IMR-90 (cell line): ENCODE data around the gene NFIX. TPM values are rescaled to one million over a fixed set of nuclear protein-coding genes. Genes with fewer than 3 reads are reported as not detected.

Source experiments
- ATAC-seq: fragments of 200-7000 bp; cut with Tn5 transposase; 2 replicates; pipeline ENCODE4 v1.9.1; 2020; ENCODE audit warnings: low read depth, mild to moderate bottlenecking, moderate library complexity
- BruUV-seq: library from RNA; stranded (reverse); fragments of 400-500 nt; replicated peaks from 2 replicates; lab custom pipeline; 2021; lab: Mats Ljungman, UMichigan
- CTCF ChIA-PET: fragments of 300-600 bp; formaldehyde crosslinking; extraction: SDS; loops from one replicate; lab custom pipeline; 2021; ENCODE audit warnings: antibody characterized with exemption; lab: Yijun Ruan, JAX
- POLR2A ChIA-PET: fragments of 300-600 bp; sonication (Branson Sonifier 250); formaldehyde crosslinking; loops from one replicate; lab custom pipeline; 2022; ENCODE audit warnings: antibody characterized with exemption; ENCODE audit not compliant: unreplicated experiment; lab: Charles Lee
- DNase-seq: peaks from one replicate; pipeline ENCODE4 v3.0.0; 2013
- H2AFZ ChIP-seq: replicated peaks from 2 replicates; pipeline ENCODE3; 2013; ENCODE audit warnings: low read length, mild to moderate bottlenecking; ENCODE audit not compliant: poor library complexity
- H2AK5ac ChIP-seq: 2 replicates; pipeline ENCODE4 v1.6.1; 2013; ENCODE audit warnings: low read depth, low read length, inconsistent platforms
- H2AK9ac ChIP-seq: replicated peaks from 2 replicates; pipeline ENCODE3; 2013; ENCODE audit warnings: mild to moderate bottlenecking, low read depth, low read length, moderate library complexity; ENCODE audit not compliant: poor library complexity
- H2BK120ac ChIP-seq: 2 replicates; pipeline ENCODE4 v1.6.1; 2013; ENCODE audit warnings: low read depth, low read length, inconsistent platforms
- H2BK15ac ChIP-seq: 3 replicates; pipeline ENCODE4 v1.6.1; 2013; ENCODE audit warnings: low read depth, low read length, inconsistent platforms
- H2BK20ac ChIP-seq: 2 replicates; pipeline ENCODE4 v1.6.1; 2013; ENCODE audit warnings: low read depth, mild to moderate bottlenecking, inconsistent platforms, low read length, moderate library complexity
- H2BK5ac ChIP-seq: 2 replicates; pipeline ENCODE4 v1.6.1; 2013; ENCODE audit warnings: mild to moderate bottlenecking, low read depth, low read length, inconsistent platforms; ENCODE audit not compliant: poor library complexity, severe bottlenecking
- H3K14ac ChIP-seq: replicated peaks from 2 replicates; pipeline ENCODE4 v1.6.1; 2013; ENCODE audit warnings: low read depth, low read length, inconsistent platforms
- H3K18ac ChIP-seq: 2 replicates; pipeline ENCODE4 v1.6.1; 2013; ENCODE audit warnings: low read depth, low read length, control low read depth
- H3K23ac ChIP-seq: 2 replicates; pipeline ENCODE4 v1.6.1; 2013; ENCODE audit warnings: low read depth, low read length, inconsistent platforms
- H3K27ac ChIP-seq: 2 replicates; pipeline ENCODE4 v1.5.1; 2013; ENCODE audit warnings: mild to moderate bottlenecking, control low read depth, low read length; ENCODE audit not compliant: insufficient read depth
- H3K27me3 ChIP-seq: 2 replicates; pipeline ENCODE4 v1.6.1; 2013; ENCODE audit warnings: low read length; ENCODE audit not compliant: control insufficient read depth, insufficient read depth
- H3K36me3 ChIP-seq: 2 replicates; pipeline ENCODE4 v1.6.1; 2013; ENCODE audit warnings: low read length, mixed read lengths; ENCODE audit not compliant: control insufficient read depth, insufficient read depth
- H3K4ac ChIP-seq: 2 replicates; pipeline ENCODE4 v1.6.1; 2013; ENCODE audit warnings: low read depth, low read length, inconsistent platforms
- H3K4me1 ChIP-seq: 2 replicates; pipeline ENCODE4 v1.6.1; 2013; ENCODE audit warnings: low read length, mixed read lengths; ENCODE audit not compliant: control insufficient read depth, insufficient read depth
- H3K4me2 ChIP-seq: 2 replicates; pipeline ENCODE4 v1.6.1; 2013; ENCODE audit warnings: low read depth, mild to moderate bottlenecking, control low read depth, low read length, moderate library complexity
- H3K4me3 ChIP-seq: 2 replicates; pipeline ENCODE4 v1.5.1; 2013; ENCODE audit warnings: low read depth, mild to moderate bottlenecking, control low read depth, low read length, moderate library complexity; ENCODE audit not compliant: insufficient read depth
- H3K56ac ChIP-seq: 2 replicates; pipeline ENCODE4 v1.6.1; 2013; ENCODE audit warnings: low read length, inconsistent platforms; ENCODE audit not compliant: insufficient read depth; ENCODE audit errors: extremely low read depth
- H3K79me1 ChIP-seq, 2 experiments: 2 replicates each; pipeline ENCODE4 v1.6.1; 2013; ENCODE audit warnings: low read length in 2 of 2, inconsistent platforms in 1 of 2, low read depth in 1 of 2
- H3K9ac ChIP-seq: 2 replicates; pipeline ENCODE4 v1.6.1; 2013; ENCODE audit warnings: low read depth, low read length, control low read depth
- H3K9me1 ChIP-seq: 2 replicates; pipeline ENCODE4 v1.6.1; 2013; ENCODE audit warnings: low read length, inconsistent platforms; ENCODE audit not compliant: insufficient read depth
- H3K9me3 ChIP-seq: 2 replicates; pipeline ENCODE4 v1.6.1; 2013; ENCODE audit warnings: low read length; ENCODE audit not compliant: control insufficient read depth, insufficient read depth
- H4K20me1 ChIP-seq: 2 replicates; pipeline ENCODE4 v1.6.1; 2013; ENCODE audit warnings: low read length, inconsistent platforms; ENCODE audit not compliant: insufficient read depth
- H4K5ac ChIP-seq: 2 replicates; pipeline ENCODE4 v1.6.1; 2013; ENCODE audit warnings: mild to moderate bottlenecking, low read depth, low read length, control low read depth
- H4K8ac ChIP-seq, 2 experiments: 2 replicates each; pipeline ENCODE4 v1.6.1; 2013; ENCODE audit warnings: low read depth in 2 of 2, low read length in 2 of 2, control low read depth in 1 of 2, inconsistent platforms in 1 of 2
- H4K91ac ChIP-seq: 2 replicates; pipeline ENCODE4 v1.6.1; 2013; ENCODE audit warnings: low read depth, low read length, inconsistent platforms; ENCODE audit not compliant: insufficient read depth
- BHLHE40 ChIP-seq: fragments of 150-350 bp; IDR thresholded peaks from 2 replicates; pipeline ENCODE4 v1.6.1; 2016; ENCODE audit warnings: mild to moderate bottlenecking, low read depth, low read length
- CEBPB ChIP-seq: IDR thresholded peaks from 2 replicates; pipeline ENCODE4 v1.6.1; 2012; ENCODE audit warnings: low read depth, low read length, improper control_type of control experiment
- CHD1 ChIP-seq: IDR thresholded peaks from 2 replicates; pipeline ENCODE4 v1.6.1; 2012; ENCODE audit warnings: low read depth, low read length, improper control_type of control experiment
- CTCF ChIP-seq: conservative IDR thresholded peaks from 2 replicates; pipeline ENCODE4 v1.5.1; 2012; ENCODE audit warnings: mild to moderate bottlenecking, low read depth, low read length, improper control_type of control experiment
- ELK1 ChIP-seq: fragments of 150-350 bp; IDR thresholded peaks from 2 replicates; pipeline ENCODE4 v1.6.1; 2016; ENCODE audit warnings: low read depth, mild to moderate bottlenecking, low read length, moderate library complexity, borderline replicate concordance
- FOS ChIP-seq: fragments of 150-350 bp; IDR thresholded peaks from 2 replicates; pipeline ENCODE4 v1.6.1; 2016; ENCODE audit warnings: low read depth, low read length
- MAFK ChIP-seq: IDR thresholded peaks from 2 replicates; pipeline ENCODE4 v1.6.1; 2012; ENCODE audit warnings: low read depth, low read length, improper control_type of control experiment
- MAZ ChIP-seq: IDR thresholded peaks from 2 replicates; pipeline ENCODE4 v1.6.1; 2012; ENCODE audit warnings: low read depth, mild to moderate bottlenecking, low read length, improper control_type of control experiment, moderate library complexity, borderline replicate concordance
- MXI1 ChIP-seq: IDR thresholded peaks from 2 replicates; pipeline ENCODE4 v1.6.1; 2012; ENCODE audit warnings: low read depth, mild to moderate bottlenecking, low read length, moderate library complexity, borderline replicate concordance
- NFE2L2 ChIP-seq: fragments of 150-350 bp; IDR thresholded peaks from 2 replicates; pipeline ENCODE4 v1.6.1; 2016; ENCODE audit warnings: low read depth, mild to moderate bottlenecking, low read length
- POLR2A ChIP-seq: IDR thresholded peaks from 2 replicates; pipeline ENCODE4 v1.6.1; 2012; ENCODE audit warnings: mild to moderate bottlenecking, low read depth, low read length
- RAD21 ChIP-seq: IDR thresholded peaks from 2 replicates; pipeline ENCODE4 v1.6.1; 2012; ENCODE audit warnings: low read length, improper control_type of control experiment
- RCOR1 ChIP-seq: IDR thresholded peaks from 2 replicates; pipeline ENCODE4 v1.6.1; 2012; ENCODE audit warnings: mild to moderate bottlenecking, low read length, improper control_type of control experiment; ENCODE audit not compliant: insufficient replicate concordance
- RFX5 ChIP-seq: IDR thresholded peaks from 2 replicates; pipeline ENCODE4 v1.8.0; 2012; ENCODE audit warnings: low read depth, mild to moderate bottlenecking, low read length, moderate library complexity
- SMC3 ChIP-seq: fragments of 150-350 bp; IDR thresholded peaks from 2 replicates; pipeline ENCODE4 v1.6.1; 2016; ENCODE audit warnings: low read depth, mild to moderate bottlenecking, antibody characterized with exemption, low read length, moderate library complexity
- WGBS, 2 experiments: methylation state at CpG; one replicate each; pipeline versions ENCODE4 v1.1.5 to v1.1.7; 2013; ENCODE audit warnings: missing lambda C conversion rate in 2 of 2; ENCODE audit not compliant: insufficient read length in 1 of 2; ENCODE audit errors: extremely low coverage in 2 of 2; 5-methylcytosine and 5-hydroxymethylcytosine counted together
- dilution Hi-C: fragments of 300-500 bp; cut with HindIII; formaldehyde crosslinking; loops from one replicate; pipeline ENCODE4 v1.14.3; 2018; ENCODE audit warnings: low sequenced_read_pairs; ENCODE audit not compliant: unreplicated experiment
- in situ Hi-C: fragments of 300-500 bp; cut with MboI; formaldehyde crosslinking; loops from 3 replicates; pipeline ENCODE4 v1.14.3; 2019; ENCODE audit warnings: low sequenced_read_pairs, inconsistent platforms, mixed read lengths
- intact Hi-C: fragments of 100-400 bp; cut with micrococcal nuclease; formaldehyde crosslinking; loops from 2 replicates; pipeline ENCODE4 v1.10.0; 2022
- polyA plus RNA-seq, 3 experiments: library from polyadenylated mRNA; depleted of rRNA; stranded (reverse); fragments of >200 nt; gene quantifications; 2 replicates each; pipeline ENCODE4 v1.2.3, GENCODE V29; 2012; ENCODE audit warnings: low replicate concordance in 1 of 3
- total RNA-seq: library from RNA; depleted of rRNA; stranded (reverse); fragments of >200 nt; gene quantifications from 2 replicates; pipeline ENCODE4 v1.2.3, GENCODE V29; 2012
- TF ChIP-seq, protein P1 (sequence below): fragments of 150-350 bp; IDR thresholded peaks from 2 replicates; pipeline ENCODE4 v1.6.1; 2017; ENCODE audit warnings: mild to moderate bottlenecking, antibody characterized with exemption, low read length, low read depth

NFIX gene
- total and polyA plus RNA-seq, 2 of the 4 experiments (the other 2 are of a cell fraction), result 10.2 to 47.7 TPM

GRCh38 chr19:13016245-13016627, 21.0 kb downstream of the NFIX start:
- H4K91ac ChIP-seq, result no peak overlapping the region
- H3K79me1 ChIP-seq, result peaks cover 33 to 83% of the 10 kb centered on the region in 2 experiments
- H3K4me3 ChIP-seq, result no peak overlapping the region
- H3K14ac ChIP-seq, result no peak overlapping the region
- no peak overlapping the region for H3K56ac ChIP-seq
- no peak overlapping the region for H2BK20ac ChIP-seq
- no peaks in the 10 kb centered on the region for H3K9me3 ChIP-seq
- dilution Hi-C loops (no loop called here), intact Hi-C loops (no loop called here), in situ Hi-C loops (no loop called here)
- ChIA-PET POLR2A (no interaction called here), CTCF (no interaction called here)
- no peak overlapping the region for H4K5ac ChIP-seq
- H4K8ac ChIP-seq, result no peak overlapping the region
- H2BK15ac ChIP-seq, result no peak overlapping the region
- no peak overlapping the region for H2AK9ac ChIP-seq
- ATAC-seq (no peak), DNase-seq (no peak)
- H3K23ac ChIP-seq, result no peak overlapping the region
- H2AK5ac ChIP-seq, result no peak overlapping the region
- TF ChIP-seq ELK1 (no peak), MAFK (no peak), FOS (no peak), CHD1 (no peak), SMC3 (no peak), RCOR1 (no peak), CEBPB (no peak), MXI1 (no peak), CTCF (no peak), POLR2A (no peak), RFX5 (no peak), NFE2L2 (no peak), BHLHE40 (no peak), MAZ (no peak), RAD21 (no peak)
- TF ChIP-seq, protein P1, sequence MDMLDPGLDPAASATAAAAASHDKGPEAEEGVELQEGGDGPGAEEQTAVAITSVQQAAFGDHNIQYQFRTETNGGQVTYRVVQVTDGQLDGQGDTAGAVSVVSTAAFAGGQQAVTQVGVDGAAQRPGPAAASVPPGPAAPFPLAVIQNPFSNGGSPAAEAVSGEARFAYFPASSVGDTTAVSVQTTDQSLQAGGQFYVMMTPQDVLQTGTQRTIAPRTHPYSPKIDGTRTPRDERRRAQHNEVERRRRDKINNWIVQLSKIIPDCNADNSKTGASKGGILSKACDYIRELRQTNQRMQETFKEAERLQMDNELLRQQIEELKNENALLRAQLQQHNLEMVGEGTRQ, result no peak
- 81% methylated on average over 2 of the region's 7 CpGs; no CpG with 5 or more reads in 1 of the 2 experiments for WGBS, 2 experiments
- no peak overlapping the region for H3K9ac ChIP-seq
- no peaks in the 10 kb centered on the region for H3K36me3 ChIP-seq
- no peak overlapping the region for H2BK5ac ChIP-seq
- no peak overlapping the region for H3K27ac ChIP-seq
- no TSS peak for BruUV-seq
- H3K27me3 ChIP-seq, result no peaks in the 10 kb centered on the region
- H2BK120ac ChIP-seq, result no peak overlapping the region
- H2AFZ ChIP-seq, result no peak overlapping the region
- H4K20me1 ChIP-seq, result peaks cover 9% of the 10 kb centered on the region; the same call in 1 of the 2 replicates
- H3K4me1 ChIP-seq, result peaks cover 41% of the 10 kb centered on the region
- no peak overlapping the region for H3K18ac ChIP-seq
- no peak overlapping the region; the same call in 1 of the 2 replicates for H3K4me2 ChIP-seq
- peaks cover 11% of the 10 kb centered on the region; the same call in 1 of the 2 replicates for H3K9me1 ChIP-seq
- no peak overlapping the region for H3K4ac ChIP-seq
